SH-SY5Y (cell line): ENCODE measurements around the gene ENPP1.

Experiments
- GATA2 ChIP-seq: IDR thresholded peaks from 2 replicates; pipeline ENCODE4 v1.6.1; 2011; ENCODE audit warnings: mild to moderate bottlenecking, low read depth, low read length
- GATA3 ChIP-seq: IDR thresholded peaks from 2 replicates; pipeline ENCODE4 v1.6.1; 2011; ENCODE audit warnings: low read depth, mild to moderate bottlenecking, low read length, moderate library complexity

ENPP1 gene

GRCh38 chr6:131778169-131778568, 29.7 kb upstream of the ENPP1 start:
- TF ChIP-seq GATA2 (no peak), GATA3 (no peak)

GRCh38 chr6:131779304-131779703, 28.5 kb upstream of the ENPP1 start:
- no peak for TF ChIP-seq GATA2
- no peak for TF ChIP-seq GATA3

GRCh38 chr6:131780600-131780999, 27.2 kb upstream of the ENPP1 start:
- no peak for TF ChIP-seq GATA2
- TF ChIP-seq GATA3: no peak

DNA sequence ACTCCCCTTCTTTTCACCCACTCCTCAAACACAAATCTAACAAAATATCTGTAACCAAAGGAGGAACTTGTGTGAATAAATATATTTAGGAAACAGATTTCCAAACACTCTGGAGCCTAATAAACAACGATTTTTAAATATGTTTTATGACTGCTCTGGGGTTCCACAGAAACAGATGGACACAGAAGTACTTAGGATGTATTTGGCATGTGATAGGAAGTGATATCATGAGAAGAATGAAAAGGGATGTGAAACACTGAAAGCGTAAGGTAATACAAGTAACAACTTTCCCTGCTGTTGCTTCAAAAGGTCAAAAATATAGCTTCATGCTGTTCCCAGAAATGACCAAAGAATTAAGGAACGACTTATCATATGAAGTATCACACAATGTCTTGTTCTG, 26.1 kb upstream of the ENPP1 start:
- no peak for TF ChIP-seq GATA2
- no peak for TF ChIP-seq GATA3

- no peak for TF ChIP-seq GATA2
- TF ChIP-seq GATA3: no peak
Observed at GRCh38 chr6:131782764-131783163, 25.1 kb upstream of the ENPP1 start.

- TF ChIP-seq GATA2 (no peak), GATA3 (no peak)
Observed at GRCh38 chr6:131784561-131784960, 23.3 kb upstream of the ENPP1 start.

GRCh38 chr6:131787079-131787478, 20.7 kb upstream of the ENPP1 start:
- no peak for TF ChIP-seq GATA3
- no peak for TF ChIP-seq GATA2

- TF ChIP-seq GATA2: no peak
- TF ChIP-seq GATA3: no peak
Observed at GRCh38 chr6:131787766-131788712, 19.8 kb upstream of the ENPP1 start.

DNA sequence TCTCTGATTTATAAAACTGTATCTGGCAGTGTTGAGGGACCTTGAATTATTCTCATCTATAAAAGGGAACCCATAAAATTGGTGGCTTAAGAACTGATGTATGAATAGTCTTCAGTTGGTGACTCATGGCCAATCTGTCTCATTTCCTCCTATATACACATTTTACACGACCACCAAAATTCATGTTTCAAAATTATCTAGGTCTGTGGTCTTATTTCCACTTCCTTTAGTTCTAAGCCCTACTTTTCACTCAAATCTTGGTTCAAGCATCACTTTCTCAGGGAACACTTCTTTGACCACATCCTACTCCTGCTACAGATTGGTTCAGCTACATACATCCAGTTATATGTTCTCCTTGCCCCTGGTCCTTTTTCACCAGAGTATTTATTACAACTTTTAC, 18.6 kb upstream of the ENPP1 start:
- TF ChIP-seq GATA2 (no peak), GATA3 (no peak)

DNA sequence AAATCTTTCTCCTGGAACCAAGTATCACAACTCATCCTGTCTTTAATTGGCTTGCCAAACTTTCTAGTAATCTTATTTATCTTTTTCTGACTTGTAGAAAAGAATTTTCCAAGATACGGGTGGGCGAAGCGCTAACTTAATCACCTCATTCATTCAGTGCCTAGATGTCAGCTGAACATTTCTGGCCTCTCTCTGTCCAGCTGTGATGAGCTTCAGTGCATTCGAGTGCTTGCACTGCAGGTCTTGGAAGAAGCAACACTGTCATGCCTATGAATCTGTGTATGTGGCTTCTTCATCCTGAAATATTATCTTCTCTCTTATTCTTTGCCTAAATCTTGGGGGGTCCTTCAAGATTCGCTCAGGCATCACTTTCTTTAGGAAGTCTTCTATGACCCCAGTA, 16.3 kb upstream of the ENPP1 start:
- TF ChIP-seq GATA2: no peak
- no peak for TF ChIP-seq GATA3

- TF ChIP-seq GATA2: no peak
Observed at GRCh38 chr6:131792091-131792496, 15.7 kb upstream of the ENPP1 start.

- no peak for TF ChIP-seq GATA3
- TF ChIP-seq GATA2: no peak
Observed at GRCh38 chr6:131795366-131795765, 12.5 kb upstream of the ENPP1 start.

- TF ChIP-seq GATA2 (no peak), GATA3 (no peak)
Observed at GRCh38 chr6:131802347-131802746, 5.5 kb upstream of the ENPP1 start.

DNA sequence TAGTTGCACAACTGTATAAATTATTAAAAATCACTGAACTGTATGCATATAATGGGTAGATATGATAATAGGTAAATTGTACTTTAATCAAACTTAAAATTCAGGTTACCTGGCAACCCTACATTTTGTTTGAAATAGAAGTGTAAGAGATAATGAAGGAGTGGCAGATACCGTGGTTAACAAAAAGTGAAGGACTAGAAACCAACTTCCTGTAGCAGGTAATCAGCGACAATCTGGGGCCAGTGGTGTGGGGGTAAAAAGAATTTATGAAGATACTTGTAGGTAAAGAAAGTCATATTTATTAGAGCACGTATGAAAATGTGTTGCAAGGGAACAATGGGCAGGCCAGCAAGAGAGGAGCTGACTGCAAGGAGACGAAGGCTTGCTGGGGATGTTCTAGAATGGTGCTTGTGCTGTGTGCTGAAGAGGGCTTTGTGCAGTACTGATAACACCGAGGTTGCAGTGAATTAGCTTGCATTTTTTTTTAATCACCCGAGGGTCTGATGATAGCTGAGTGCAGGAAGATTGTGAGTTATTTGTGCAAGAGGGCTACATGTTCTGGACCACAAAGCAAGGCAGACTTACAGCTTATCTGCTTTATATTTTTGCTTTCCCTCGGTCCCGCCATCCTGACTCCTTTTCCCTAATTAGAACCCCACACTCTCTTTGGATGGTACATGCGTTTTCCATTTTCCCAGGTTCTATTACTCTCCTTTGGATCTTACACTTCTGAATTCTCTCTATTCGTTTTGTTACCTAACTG, 4.6 kb upstream of the ENPP1 start:
- TF ChIP-seq GATA2 (no peak), GATA3 (no peak)

GRCh38 chr6:131804131-131804530, 3.7 kb upstream of the ENPP1 start:
- TF ChIP-seq GATA2 (no peak), GATA3 (no peak)

DNA sequence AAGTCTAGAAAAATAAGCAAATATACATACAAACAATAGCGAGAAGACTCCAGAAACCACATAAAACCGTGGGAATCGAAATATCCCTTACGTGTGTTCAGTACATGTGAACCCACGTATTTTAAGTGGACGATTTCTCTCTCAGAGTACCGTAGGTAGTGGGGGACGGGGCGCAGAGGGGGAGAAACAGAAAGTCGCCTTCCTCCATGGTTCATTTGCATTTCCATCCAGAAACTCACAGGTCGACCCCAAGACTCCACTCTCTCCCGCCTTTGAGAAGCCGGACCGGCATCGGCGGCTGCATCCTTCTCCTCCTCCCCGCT, 538 bp upstream of the ENPP1 start:
- TF ChIP-seq GATA2: no peak
- no peak for TF ChIP-seq GATA3
